Mesothelial cell of epicardium (in vitro differentiated cells): ENCODE measurements around the gene GABRQ. TPM values are rescaled to one million over a fixed set of nuclear protein-coding genes. Genes with fewer than 3 reads are reported as not detected.

ENCODE experiments used
- DNase-seq, 2 experiments: peaks; one replicate each; pipeline ENCODE4 v3.0.0; 2021; ENCODE audit warnings: low spot score in 2 of 2; ENCODE audit not compliant: unreplicated experiment in 2 of 2
- H3K27ac Mint-ChIP-seq: 2 replicates; pipeline ENCODE4 v1.8.0; 2021; ENCODE audit warnings: mixed read lengths
- H3K27me3 Mint-ChIP-seq: 2 replicates; pipeline ENCODE4 v1.8.0; 2021; ENCODE audit warnings: low read depth, mixed read lengths
- H3K36me3 Mint-ChIP-seq: 2 replicates; pipeline ENCODE4 v1.8.0; 2021; ENCODE audit warnings: mixed read lengths
- H3K4me1 Mint-ChIP-seq: 2 replicates; pipeline ENCODE4 v1.8.0; 2021; ENCODE audit warnings: mixed read lengths
- H3K4me3 Mint-ChIP-seq: 2 replicates; pipeline ENCODE4 v1.8.0; 2021; ENCODE audit warnings: mild to moderate bottlenecking, moderate library complexity, mixed read lengths
- H3K9me3 Mint-ChIP-seq: 2 replicates; pipeline ENCODE4 v1.8.0; 2021; ENCODE audit warnings: mixed read lengths
- CTCF ChIP-seq: fragments of 200-600 bp; sonication (generic); IDR thresholded peaks from one replicate; pipeline ENCODE4 v1.5.0; 2021; ENCODE audit warnings: antibody characterized with exemption; ENCODE audit not compliant: unreplicated experiment
- total RNA-seq: library from RNA; stranded (reverse); gene quantifications from 3 replicates; pipeline ENCODE4 v1.2.1, GENCODE V29; 2021

GABRQ gene
- total RNA-seq, 1 donor from 2014 or later, result 3.6 TPM

GRCh38 chrX:152647978-152648377 lies 10.3 kb downstream of the GABRQ start:
- DNase-seq, result no peak
- no peak overlapping the region for H3K27ac Mint-ChIP-seq
- H3K9me3 Mint-ChIP-seq, result peaks cover 14% of the 10 kb centered on the region
- H3K4me1 Mint-ChIP-seq, result no peaks in the 10 kb centered on the region
- no peaks in the 10 kb centered on the region for H3K27me3 Mint-ChIP-seq
- H3K4me3 Mint-ChIP-seq, result no peak overlapping the region
- peaks cover 4% of the 10 kb centered on the region for H3K36me3 Mint-ChIP-seq
- TF ChIP-seq CTCF, result no peak

GRCh38 chrX:152652060-152652459 lies 14.4 kb downstream of the GABRQ start:
- Mint-ChIP-seq H3K9me3 (peaks cover 23% of the 10 kb centered on the region), H3K27ac (no peak overlapping the region), H3K36me3 (peaks cover 8% of the 10 kb centered on the region), H3K27me3 (peaks cover 3% of the 10 kb centered on the region), H3K4me1 (no peaks in the 10 kb centered on the region), H3K4me3 (no peak overlapping the region)
- TF ChIP-seq CTCF, result no peak
- DNase-seq, result no peak

GRCh38 chrX:152652467-152652866 lies 14.8 kb downstream of the GABRQ start:
- no peak overlapping the region for H3K27ac Mint-ChIP-seq

GRCh38 chrX:152656087-152656486 lies 18.4 kb downstream of the GABRQ start:
- H3K4me1 Mint-ChIP-seq, result no peaks in the 10 kb centered on the region
- no peak for TF ChIP-seq CTCF
- H3K27ac Mint-ChIP-seq, result no peak overlapping the region
- peaks cover 15% of the 10 kb centered on the region for H3K9me3 Mint-ChIP-seq
- H3K4me3 Mint-ChIP-seq, result no peak overlapping the region
- peaks cover 3% of the 10 kb centered on the region for H3K27me3 Mint-ChIP-seq
- DNase-seq, result no peak
- peaks cover 6% of the 10 kb centered on the region for H3K36me3 Mint-ChIP-seq

More at GRCh38 chrX:152652467-152652866, 14.8 kb downstream of the GABRQ start:
- H3K27me3 Mint-ChIP-seq, result peaks cover 3% of the 10 kb centered on the region
- H3K4me3 Mint-ChIP-seq, result no peak overlapping the region
- no peak for DNase-seq
- H3K9me3 Mint-ChIP-seq, result peaks cover 23% of the 10 kb centered on the region
- H3K36me3 Mint-ChIP-seq, result peaks cover 8% of the 10 kb centered on the region
- H3K4me1 Mint-ChIP-seq, result no peaks in the 10 kb centered on the region
- TF ChIP-seq CTCF, result no peak

GRCh38 chrX:152656890-152657289 lies 19.2 kb downstream of the GABRQ start:
- no peak for DNase-seq
- Mint-ChIP-seq H3K36me3 (peaks cover 4% of the 10 kb centered on the region), H3K9me3 (peaks cover 14% of the 10 kb centered on the region)

More at GRCh38 chrX:152656890-152657289, 19.2 kb downstream of the GABRQ start:
- TF ChIP-seq CTCF, result no peak
- peaks cover 3% of the 10 kb centered on the region for H3K27me3 Mint-ChIP-seq
- H3K27ac Mint-ChIP-seq, result no peak overlapping the region
- no peak overlapping the region for H3K4me3 Mint-ChIP-seq
- H3K4me1 Mint-ChIP-seq, result no peaks in the 10 kb centered on the region
